Left cardiac atrium (tissue), 4 donors: Measurements from ENCODE around the gene MGME1. TPM values are rescaled to one million over a fixed set of nuclear protein-coding genes. Genes with fewer than 3 reads are reported as not detected.

Experiments
- ATAC-seq, 2 donors: fragments of 200-7000 bp; cut with Tn5 transposase; one replicate each; pipeline ENCODE4 v1.9.1; 2020; ENCODE audit warnings: mild to moderate bottlenecking in 2 of 2, moderate library complexity in 2 of 2
- DNase-seq: peaks from one replicate; pipeline ENCODE4 v3.0.0-alpha.2; 2020
- intact Hi-C, 2 donors: fragments of 100-400 bp; cut with DNase I; formaldehyde crosslinking; loops; one replicate each; pipeline versions ENCODE4 v1.14.1 to v1.15.1; 2022 to 2023
- total RNA-seq, 2 donors: library from RNA; stranded (reverse); fragmentation: NEBNext Ultra II Directional; extraction: Animal tissue kit (Norgen Biotek cat#: 25700); gene quantifications; one replicate each; pipeline ENCODE4 v1.2.1, GENCODE V29; 2021
- donor health status: DM: no; HTN: yes; CAD: no.
- donor health status: DM: no; HTN: yes; CAD: no; lungs with severe emphysema.
- donor health status: DM: yes; HTN: yes; CAD: no.
- donor health status: Dilated cardiomyopathy.

MGME1 gene
- total RNA-seq, 2 donors from 2014 or later, result 9.0 to 11.1 TPM

DNA sequence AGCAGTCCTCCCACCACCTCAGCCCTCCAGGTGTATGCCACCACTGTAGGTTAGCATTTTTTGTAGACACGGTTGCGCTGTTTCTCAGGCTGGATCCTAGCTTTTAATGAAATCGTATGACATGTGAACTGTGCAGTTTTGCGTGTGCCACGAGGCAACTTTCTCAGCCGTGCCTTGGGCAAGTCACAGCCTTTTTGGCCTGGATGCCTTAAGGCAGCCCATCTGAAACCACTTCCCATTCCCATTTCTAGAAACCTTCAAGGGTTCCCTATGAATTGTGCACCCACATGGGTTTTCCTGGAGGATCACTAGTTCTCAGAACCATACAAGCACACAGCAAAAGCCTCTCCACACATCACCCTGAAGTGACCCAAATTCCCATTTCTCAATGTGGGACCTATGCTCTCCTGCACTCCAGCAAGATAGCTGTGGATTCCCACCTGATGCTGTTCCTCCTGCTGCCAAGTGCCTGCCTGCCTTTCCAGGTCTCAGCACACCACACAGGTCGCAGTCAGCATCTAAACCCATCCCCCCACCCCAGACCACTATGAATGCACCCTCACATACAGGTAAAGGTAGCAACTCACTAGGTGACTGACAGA, 29.1 kb upstream of the MGME1 start:
- DNase-seq (no peak), ATAC-seq (no peak)
- intact Hi-C loops, result loop anchor here in 1 of 2 donors (2.0 kb wide), 1 partner anchor 437 kb away; no protein-coding TSS in a partner anchor

- intact Hi-C loops, result no loop called here
- no peak for ATAC-seq
- no peak for DNase-seq
Measured at GRCh38 chr20:17940224-17940971, 28.4 kb upstream of the MGME1 start.

GRCh38 chr20:17941087-17941825, 27.6 kb upstream of the MGME1 start:
- no peak for ATAC-seq
- intact Hi-C loops, result no loop called here
- no peak for DNase-seq

GRCh38 chr20:17941826-17942196, 27.0 kb upstream of the MGME1 start:
- DNase-seq (no peak), ATAC-seq (no peak)
- intact Hi-C loops, result no loop called here

DNA sequence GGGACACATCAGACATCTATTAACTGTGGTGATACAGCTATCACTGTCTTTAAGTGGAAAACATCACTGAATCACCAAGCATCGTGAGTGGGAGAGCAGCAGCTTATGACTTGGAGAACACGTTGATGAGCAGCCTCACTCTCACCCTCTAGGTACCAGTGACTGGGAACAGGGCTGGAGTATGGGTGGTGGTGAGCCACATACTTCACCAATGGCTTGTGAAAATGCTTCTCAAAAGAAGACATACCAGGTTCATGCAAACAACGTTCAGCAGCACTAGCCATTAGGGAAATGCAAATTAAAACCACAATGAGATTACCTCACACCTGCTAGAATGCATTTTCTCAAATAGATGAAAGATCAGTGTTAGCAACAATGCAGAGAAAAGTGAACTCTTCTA, 25.5 kb upstream of the MGME1 start:
- ATAC-seq (no peak), DNase-seq (no peak)
- intact Hi-C loops, result no loop called here

- intact Hi-C loops, result no loop called here
- DNase-seq (no peak), ATAC-seq (no peak)
Measured at GRCh38 chr20:17944854-17945474, 23.9 kb upstream of the MGME1 start.

DNA sequence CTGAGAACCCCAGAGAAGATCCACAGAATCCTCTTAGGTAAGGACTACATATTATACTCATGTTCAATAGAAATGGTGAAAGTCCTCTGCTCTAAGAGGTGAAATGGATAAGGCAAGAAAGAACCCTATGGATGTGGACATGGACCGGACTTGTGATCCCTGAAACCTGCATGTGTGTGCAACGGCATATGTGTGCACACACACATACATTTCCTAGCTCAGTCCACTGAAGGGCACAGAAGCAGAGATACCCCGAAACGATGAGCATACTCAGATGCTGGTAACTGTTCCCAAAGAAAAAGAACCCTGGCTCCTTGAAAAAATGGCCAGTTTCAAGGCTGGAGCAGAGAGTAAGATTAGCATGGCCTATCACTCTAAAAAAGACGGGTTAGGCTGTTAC, 22.8 kb upstream of the MGME1 start:
- intact Hi-C loops, result no loop called here
- no peak for DNase-seq
- ATAC-seq, result no peak

DNA sequence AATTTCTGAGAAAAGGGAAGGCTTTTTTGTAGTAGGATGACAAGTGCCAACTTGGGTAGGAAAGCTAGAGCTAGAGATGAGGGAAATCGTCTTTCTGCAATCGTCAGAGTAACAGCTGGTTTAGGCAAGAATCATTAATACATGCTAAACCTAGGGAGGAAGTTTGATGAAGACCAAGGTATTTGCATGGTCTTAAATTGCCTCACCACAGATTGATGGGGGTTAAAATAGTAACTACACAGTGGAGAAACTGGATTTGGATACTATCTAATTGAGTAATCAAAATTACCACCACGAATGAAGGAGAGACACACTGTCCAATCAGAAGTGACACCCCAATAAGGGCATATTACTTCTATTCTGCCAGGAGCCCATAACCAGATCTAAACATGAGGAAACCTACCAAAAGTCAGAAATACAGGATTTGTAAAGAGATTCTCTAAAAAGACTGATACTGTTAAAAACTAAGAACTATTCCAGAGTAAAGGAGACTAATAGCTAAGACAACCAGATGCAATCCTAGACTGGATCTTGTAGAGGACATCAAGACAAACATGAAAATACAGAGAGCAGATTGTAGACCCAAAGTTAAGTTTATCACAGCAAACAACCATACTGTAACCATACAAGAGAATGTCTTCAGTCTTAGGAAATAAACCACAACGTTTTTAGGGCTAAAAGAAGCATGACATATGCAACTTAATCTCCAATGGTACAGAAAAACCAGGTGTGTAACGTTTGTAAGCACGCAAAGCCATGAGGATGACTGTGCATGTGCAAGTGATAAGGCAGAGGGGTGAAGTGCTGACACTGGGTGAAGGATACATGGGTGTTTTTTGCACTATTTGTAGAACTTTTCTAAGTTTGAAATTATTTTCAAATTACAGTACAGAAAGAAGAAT, 22.0 kb upstream of the MGME1 start:
- no peak for DNase-seq
- intact Hi-C loops, result no loop called here
- no peak for ATAC-seq

DNA sequence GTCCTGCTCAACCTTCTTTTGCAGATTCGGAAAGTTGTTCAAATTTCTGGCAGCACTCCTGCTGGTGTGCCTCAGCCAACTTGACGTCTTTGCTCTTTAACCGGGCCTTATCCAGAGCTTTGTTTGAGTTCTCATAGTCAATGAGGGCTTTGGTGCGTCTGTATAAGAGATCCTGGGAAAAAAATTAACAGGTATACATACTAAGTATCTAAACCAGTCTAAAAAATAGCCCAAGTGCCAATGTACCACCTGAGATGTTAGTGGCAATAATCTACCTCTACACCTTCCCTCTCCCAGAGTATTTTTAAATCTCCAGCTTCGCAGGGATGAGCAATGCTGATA, 21.4 kb upstream of the MGME1 start:
- intact Hi-C loops, result no loop called here
- no peak for ATAC-seq
- DNase-seq, result no peak

- intact Hi-C loops, result no loop called here
- no peak for DNase-seq
Measured at GRCh38 chr20:17948442-17948841, 20.4 kb upstream of the MGME1 start.

GRCh38 chr20:17949899-17950298, 18.9 kb upstream of the MGME1 start:
- intact Hi-C loops, result no loop called here
- ATAC-seq (no peak), DNase-seq (no peak)

More at GRCh38 chr20:17948442-17948841, 20.4 kb upstream of the MGME1 start:
- no peak for ATAC-seq

DNA sequence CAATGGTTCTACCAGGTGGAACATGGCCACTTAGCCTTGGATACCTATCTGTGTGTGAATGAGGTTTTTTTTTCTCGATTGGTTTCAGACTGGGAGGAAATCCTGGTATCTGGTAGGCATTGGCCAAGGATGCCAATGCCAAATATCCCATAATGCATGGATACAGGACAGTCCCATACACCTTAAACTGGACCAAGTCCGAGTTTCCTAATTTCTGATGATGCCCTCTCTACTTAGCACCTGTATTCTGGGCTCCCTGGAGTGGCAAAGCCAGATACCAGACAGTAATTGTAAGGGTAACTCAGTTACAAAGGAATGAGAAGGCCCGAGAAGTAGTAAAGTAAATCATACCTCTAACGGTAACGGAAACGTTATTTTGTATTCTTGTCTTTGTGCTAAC, 18.1 kb upstream of the MGME1 start:
- ATAC-seq (no peak), DNase-seq (no peak)
- intact Hi-C loops, result no loop called here

DNA sequence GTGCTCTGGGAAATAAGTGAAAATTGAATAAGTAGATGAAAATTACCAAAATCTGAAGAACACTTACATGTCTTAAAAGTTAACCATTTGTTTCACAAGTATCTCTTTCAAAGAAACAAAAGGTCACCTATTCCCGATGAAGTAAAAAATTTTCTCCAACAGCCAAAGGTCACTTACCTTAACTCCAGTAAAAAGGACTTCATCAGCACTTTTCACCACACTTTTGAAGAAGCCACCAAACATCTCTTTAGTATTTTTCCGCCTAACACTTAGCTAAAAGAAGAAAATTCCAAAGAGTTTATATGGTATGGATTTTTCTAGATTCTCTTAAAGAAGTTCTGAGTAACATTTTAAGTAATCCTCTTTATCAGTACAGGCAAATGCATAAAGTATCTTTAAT, 17.5 kb upstream of the MGME1 start:
- DNase-seq, result no peak
- no peak for ATAC-seq
- intact Hi-C loops, result no loop called here

DNA sequence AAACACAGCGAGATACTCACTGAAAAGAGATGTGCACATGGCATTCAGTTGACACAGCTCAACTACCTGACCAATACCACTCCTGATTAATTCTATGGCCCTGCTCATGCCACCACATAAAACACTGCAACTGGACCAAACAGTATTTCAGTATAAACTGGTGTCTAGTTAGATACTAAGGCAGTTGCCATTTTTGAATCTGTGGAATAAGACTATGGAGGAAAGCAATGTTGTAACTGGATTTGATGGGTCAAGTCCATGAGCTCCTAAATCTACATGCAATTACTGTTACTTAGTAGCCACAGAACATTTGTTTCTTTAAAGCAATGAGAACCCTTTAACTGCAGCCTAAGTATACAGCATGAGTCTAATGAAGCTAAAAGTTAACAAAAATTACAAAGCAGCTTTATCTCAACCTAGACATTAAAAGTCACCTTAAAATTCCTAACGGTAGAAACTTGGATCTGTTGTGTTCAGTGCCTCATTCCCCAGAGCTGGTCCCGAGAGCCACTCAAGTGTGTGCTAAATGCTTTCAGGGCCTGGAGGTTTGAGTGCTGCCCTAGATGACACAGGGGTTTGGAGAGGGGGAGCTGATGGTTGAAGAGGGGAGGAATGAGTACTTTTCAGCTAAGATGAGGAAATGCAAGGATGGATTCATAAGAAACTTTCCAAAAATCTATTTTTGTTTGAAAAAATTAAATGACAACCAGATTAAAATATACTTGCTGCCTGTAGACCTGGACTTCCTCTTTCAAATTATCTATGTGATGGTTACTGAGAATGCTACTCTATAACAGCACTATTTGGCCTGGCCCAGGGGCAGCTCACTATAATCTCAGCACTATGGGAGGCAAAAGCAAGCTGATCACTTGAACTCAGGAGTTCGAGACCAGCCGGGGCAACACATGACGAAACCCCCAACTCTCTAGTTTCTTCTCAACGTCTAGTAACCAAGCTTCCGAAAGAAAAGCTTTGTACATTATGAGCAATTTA, 15.8 kb upstream of the MGME1 start:
- ATAC-seq (no peak), DNase-seq (no peak)
- intact Hi-C loops, result no loop called here

GRCh38 chr20:17953935-17954334, 14.9 kb upstream of the MGME1 start:
- DNase-seq (no peak), ATAC-seq (no peak)
- intact Hi-C loops, result no loop called here

DNA sequence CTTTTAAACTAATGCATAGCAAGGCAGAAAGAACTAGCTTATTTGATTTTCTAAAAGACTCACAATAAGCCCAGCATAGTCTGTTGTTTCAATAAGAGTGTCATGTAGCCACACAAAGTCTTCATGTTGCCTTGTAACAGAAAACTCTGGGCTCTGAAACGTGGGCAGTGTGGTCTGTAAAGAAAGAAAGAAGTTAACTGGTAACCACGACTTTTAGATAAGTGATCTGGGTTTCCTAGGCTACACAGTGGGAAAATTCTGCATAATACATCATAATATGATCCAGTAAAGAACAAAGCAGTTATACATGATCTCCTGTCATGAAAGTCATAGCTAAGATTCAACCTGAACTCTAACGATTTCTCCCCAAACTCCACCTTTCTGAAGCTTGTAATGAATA, 13.5 kb upstream of the MGME1 start:
- no peak for DNase-seq
- intact Hi-C loops, result no loop called here
- no peak for ATAC-seq

DNA sequence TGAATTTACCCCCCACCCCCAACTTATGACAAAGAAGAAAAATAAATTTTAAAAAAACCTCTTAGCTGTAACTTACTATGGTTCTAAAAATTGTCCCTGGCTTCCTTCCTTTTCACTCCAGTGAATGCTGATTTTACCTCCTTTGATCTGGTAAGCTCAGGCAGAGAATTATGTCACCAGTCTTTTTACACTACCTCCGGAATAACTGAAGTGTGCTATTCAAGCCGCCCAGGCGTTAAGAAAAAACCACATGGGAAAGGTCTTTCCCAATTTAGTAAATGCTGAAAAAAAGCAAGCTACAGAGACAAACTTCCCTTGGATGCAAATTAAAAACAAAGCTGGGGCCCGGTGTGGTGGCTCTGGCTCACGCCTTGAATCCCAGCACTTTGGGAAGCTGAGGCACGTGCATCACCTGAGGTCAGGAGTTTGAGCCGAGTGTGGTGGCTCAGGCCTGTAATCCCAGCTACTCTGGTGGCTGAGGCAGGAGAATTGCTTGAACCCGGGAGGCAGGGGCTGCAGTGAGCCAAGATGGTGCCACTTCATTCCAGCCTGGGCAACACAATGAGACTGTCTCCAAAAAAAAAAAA, 12.6 kb upstream of the MGME1 start:
- DNase-seq (no peak), ATAC-seq (no peak)
- intact Hi-C loops, result no loop called here
